Stimulated activated CD4-positive, alpha-beta T cell treated with anti-CD3 and anti-CD28 coated beads, Interleukin-12 subunit alpha, Interleukin-12 subunit beta, amount 100 ng/mL, for 24 hours (primary cell): ENCODE measurements around the gene CITED2.
A peak's percentile ranks its signal among the peaks of the same experiment; 100 is the strongest.
"Not testable (repeated sequence)": the region's sequence is repeated elsewhere in the genome, so short reads cannot be mapped to it uniquely, and the experiment has no call there.

Experiments used
- DNase-seq, 2 experiments: peaks; one replicate each; pipeline ENCODE4 v3.0.0-alpha.2; 2020; ENCODE audit warnings: low read depth in 2 of 2

CITED2 gene, protein sequence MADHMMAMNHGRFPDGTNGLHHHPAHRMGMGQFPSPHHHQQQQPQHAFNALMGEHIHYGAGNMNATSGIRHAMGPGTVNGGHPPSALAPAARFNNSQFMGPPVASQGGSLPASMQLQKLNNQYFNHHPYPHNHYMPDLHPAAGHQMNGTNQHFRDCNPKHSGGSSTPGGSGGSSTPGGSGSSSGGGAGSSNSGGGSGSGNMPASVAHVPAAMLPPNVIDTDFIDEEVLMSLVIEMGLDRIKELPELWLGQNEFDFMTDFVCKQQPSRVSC

DNA sequence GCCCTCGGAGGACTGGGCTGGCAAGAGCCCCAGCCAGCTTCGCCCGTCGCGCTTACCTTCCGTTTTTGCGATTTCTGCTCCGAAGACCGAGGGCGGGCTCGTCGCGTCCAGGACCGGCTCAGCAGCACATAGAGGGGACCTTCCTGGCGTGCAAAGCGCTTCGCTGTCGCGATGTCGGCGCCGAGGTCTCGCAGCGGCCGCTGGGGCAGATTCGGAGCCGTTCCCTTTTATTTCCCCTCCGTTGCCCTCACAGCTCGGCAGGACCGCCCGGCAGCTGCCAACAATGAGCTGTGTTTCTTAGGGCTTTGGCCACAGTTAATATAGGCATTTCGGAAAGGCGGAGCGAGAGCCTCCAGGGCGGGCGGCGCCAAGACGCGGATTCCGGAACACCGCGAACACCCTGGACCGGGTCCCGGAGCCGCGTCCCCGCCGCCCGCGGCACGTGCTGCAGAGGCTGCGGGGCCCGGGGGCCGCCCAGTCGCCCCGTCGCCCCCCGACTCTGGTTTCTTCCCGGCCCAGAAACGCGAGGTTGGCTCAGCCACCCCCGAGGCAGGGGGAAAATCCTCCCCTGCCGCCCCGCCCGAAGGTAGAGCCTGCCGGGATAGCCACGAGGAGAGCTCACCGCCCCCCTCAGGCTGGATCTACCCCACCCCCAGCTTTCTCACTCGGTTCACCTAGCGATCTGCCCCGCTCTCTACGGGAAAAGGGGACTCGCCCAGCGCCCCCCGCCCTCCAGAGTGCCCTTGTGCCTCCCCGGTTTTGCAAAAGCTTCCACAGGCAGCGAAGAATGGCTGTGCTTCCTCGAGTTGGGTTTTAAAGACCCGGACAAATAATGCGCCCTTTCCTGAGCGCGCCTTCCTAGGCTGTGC lies at the start of gene CITED2:
Gene CITED2, minus strand, starts transcription at position 292 of the 869 bp plus-strand sequence. CDS start 704 bp downstream, outside the sequence.
- peak; percentile 83 for DNase-seq

DNA sequence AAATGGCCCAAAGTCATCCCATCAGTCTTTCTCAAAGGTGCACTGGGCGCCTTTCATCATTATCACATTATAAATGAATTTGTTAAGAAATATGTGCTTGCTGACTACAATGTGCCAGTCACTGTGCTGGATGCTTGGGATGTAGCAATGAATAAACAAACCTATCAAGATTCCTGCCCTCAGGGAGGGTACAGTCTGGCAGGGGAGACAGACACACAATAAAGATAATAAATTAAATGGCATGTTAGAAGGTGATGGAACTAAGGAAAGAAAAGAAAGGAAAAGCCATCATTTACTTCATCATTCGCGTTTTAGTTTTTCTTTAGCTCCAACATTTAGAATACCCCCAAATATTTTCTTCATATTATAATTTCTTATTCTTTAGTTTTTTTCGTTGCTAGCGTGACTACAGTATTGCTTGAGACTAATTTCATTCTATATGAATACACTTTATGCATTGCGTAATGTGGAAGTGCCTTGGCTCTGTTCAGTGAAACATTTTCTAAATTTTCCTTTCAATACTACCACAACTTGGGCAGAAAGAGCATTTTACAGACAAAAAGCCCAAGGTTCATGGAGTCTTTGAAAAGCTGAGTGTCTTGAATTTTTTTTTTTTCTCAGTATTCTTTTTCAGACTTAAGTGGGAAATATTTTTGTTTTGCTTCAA lies 48.7 kb upstream of the CITED2 start:
- DNase-seq: no peak

DNA sequence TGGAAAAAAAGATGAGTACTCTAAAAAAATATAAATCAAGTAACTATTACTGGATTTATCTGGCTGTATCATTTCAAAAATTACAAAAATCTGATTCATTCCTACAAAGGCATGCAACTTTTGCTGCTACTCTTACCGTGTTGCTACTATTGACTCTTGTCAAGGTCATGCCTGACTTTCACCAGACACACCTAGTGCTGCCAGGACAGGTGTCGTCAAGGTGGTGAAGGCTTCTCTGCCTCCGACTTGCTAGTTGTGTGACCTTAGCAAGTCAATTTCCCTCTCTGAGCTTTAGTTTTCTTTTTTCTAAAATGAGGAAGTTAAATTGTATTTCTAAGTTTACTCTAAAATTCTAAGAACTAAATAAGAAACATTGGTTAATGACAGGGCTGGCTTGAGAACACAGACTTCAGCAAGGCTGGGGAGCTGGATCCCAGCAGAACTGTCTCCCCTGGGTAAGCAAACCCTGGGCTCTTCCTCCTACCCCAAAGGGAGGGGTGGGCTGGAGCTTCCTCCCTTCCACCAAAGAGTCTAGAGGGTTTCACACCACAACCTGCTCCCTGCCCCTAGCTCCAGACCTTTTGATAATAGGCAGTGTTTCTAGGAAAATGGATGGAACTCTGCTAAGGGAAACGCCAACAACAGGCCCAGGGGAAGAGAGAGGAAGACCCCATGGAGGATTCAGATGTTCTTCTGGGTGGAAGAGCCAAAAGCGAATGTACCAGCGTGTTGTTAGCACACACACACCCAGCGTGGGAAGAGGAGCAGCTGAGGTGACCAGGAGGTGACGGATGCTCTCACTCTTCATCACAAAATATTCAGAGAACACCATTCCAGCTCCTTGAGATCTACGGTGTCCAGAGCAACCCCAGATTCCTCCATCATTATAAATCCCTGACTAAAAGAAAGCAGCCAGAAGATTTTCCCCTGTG lies 47.9 kb upstream of the CITED2 start:
- no peak for DNase-seq

DNA sequence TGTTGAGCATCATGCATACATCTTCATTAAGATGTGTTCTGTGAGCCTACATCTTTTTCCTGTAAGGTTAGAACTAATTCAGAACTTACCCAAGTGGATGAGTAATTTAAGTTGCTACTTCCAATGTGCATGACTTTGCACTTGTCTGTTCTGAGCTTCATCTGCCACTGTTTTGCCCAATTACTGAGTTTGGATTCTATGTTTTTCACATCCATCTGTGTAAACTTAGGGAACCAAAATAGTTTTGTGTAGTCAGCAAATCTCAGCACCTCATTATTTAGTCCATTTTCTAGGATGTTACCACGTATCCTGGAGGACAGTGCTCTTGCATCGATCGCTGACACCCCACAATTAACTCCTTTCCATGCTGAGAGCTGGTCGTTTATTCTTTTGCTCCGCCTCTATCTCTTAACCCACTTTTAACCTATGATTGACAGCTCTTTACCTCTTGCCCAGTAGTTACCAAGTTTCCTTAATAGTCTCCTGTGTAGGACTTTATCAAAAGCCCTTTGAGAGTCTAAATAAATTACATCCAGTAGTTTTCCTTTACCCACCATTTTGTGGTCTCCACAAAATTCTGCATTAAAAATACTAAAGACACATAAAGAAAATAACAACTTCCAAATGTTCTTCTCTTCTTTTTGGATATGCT lies 44.2 kb upstream of the CITED2 start:
- no peak for DNase-seq

DNA sequence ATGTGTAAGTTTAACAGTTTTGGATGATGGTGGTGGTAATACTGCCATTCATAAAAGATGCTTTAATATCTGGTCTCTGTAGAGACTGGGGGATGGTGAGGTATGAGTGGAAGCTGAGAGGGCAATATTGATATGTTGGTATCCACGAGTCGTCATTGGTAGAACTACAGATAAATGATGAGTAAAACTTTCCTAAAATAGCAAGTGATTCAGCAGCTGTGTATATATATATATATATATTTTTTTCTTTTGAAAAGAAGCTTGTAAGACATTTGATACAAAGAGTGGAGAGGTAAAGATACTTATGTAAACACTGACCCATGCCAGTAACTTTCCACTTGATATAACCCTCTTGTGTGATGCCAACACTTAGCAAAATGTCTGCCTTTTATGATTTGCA lies 41.7 kb upstream of the CITED2 start:
- no peak for DNase-seq

DNA sequence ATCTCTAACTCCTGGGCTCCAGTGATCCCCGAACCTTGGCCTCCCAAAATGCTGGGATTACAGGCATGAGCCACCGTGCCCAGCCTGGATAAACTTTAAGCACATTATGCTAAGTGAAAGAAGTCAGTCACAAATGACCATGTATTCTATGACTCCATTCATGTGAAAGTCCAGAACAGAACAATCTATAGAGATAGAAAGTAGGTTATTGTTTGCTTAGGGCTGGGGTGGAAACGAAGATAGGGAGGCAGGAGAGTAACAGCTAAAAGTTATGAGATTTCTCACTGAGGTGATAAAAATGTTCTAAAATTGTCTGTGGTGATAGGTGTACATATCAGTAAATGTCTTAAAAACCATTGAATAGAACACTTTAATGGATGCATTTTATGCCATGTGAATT lies 40.9 kb upstream of the CITED2 start:
- no peak for DNase-seq

DNA sequence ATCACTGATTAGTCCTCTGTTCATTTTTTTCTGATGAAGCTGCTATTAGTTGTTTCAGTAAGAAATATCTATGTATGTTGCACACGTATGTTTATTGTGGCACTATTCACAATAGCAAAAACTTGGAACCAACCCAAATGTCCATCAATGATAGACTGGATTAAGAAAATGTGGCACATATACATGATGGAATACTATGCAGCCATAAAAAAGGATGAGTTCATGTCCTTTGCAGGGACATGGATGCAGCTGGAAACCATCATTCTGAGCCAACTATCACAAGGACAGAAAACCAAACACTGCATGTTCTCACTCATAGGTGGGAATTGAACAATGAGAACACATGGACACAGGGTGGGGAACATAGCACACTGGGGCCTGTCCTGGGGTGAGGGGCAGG lies 37.7 kb upstream of the CITED2 start:
- DNase-seq: not testable (repeated sequence)

DNA sequence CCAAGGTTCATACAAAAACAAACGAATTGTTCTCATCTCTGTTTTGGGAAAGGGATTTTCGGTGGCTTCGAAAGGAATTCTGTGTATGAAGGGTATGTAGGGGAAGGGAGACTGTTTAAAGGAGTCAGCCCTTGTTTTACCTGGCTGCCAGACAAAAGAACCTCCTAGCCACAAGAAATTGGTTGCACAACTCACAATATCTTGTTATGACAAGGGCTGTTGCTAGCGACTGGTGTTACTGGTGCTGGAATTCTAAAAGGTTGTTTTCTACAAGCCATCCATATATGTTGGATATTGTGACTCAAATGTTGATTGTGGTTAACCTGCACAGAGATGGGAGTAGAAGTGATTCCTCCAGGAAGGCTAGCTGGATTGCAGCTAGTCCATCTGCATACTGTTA lies 34.6 kb upstream of the CITED2 start:
- DNase-seq: no peak

DNA sequence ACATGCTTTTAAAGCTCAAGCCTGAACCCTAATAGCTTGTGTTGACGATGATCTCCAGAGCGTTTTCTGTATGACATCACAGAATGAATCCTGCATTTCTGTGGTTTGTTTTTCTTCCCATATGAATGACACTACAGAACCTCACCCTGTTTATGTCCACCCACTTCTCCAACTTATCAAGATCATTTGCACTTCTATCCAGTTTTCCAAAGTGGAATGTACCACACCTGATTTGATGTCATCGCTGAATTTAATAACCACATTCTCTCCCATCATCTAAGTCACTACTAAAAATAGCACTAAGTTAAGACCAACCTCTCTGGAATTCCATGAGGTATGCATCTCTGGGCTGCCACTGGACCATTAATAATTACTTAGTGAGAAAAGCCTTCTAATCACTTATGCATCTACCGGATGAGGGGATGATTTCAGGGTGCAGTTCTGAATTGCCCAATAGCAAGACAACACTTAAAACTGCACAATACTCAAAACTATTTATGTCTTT lies 33.3 kb upstream of the CITED2 start:
- no peak for DNase-seq

DNA sequence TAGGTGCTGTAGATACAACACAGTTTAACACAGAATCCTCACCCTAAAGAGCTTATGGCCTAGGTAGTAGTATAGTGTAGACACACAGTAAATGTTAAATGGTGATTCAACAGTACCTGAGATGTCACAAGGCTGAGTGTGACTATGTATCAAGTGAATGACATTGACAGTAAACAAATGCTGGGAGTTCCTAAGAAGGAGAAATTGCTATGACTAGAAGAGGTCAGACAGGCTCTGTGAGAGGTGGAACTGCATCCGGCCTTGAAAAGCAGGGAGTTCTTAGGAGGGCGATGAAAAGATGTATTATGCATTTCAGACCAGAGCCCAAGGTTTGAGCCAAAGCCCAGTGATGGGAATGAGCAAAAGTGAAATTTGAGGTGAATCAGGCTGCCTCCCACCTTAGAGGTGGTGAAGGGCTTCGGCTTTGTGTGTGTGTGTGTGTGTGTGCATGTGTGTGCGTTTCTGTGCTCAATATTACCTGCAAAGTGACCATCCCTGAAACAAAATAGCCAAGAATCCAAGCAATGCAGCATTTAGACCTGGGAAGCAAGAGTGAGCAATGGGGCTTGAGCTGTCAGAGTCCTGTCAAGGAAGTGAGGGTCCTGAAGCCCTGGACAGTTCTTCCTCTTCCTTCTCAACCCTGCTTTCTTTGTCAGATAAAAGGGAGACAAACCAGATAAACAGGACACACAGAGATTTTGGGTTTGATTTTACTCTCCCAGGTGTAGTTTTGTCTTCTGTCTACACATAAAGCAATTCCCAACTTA lies 32.3 kb upstream of the CITED2 start:
- no peak for DNase-seq

DNA sequence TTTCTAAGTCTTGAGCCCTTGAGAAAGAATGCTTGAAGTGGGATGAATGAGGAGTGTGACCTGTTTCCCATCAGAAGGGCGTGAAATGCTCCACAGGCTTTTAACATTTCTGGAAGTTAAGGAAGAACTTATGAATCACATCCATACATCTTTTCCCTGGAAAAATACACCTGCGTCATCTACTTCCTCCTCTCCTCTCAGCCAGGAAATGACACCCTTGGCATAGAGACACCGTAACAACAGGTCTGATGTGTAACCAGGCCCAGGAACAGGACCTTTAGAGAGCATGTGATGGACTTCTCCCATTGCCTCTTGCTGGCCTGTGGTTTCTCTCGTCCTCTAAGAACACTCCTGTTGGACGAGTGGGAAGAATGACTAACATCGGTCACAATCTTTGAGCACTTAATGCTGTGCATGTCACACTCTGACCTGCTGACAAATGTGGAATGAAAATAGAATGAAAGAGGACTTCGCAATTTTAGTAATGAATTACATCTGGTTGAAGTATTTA lies 28.5 kb upstream of the CITED2 start:
- DNase-seq: no peak

DNA sequence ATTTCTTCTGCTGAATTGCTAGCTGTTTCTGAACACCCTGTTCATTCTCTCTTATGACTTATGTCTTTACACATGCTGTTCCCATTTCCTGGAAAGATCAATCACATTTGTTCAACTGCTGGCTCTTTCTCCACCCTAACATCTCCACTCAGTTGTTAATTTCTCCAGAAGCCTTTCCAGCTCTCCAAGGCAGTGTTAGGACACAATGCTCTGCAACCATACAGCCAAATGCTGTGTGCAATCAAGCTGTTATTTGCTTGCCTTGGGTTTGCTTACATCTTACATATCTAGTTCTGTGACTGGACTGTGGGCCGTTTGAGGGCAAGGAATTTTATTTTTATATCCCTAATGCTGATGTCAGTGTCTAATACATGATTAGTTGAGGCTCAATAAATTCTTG lies 24.2 kb upstream of the CITED2 start:
- no peak for DNase-seq

DNA sequence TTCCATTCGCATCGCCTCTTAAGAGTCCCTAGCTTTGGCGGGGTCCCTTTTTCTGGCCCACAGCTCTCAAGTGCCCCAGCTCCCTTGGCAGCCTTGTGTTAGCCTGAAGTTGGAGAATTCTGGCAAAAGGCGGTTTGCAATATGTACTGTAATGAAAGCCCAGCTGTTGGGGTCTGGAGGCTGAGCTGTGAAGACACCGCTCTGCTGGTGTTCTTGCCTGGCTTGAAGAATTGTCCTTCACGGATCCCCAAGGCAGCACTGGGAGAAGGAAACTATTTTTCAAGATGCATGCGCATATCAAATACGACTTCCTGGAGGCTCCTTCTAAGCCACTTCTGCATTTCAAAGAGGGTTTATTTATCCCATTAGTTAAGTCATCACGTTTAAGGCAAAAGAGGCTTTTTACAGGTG lies 21.4 kb upstream of the CITED2 start:
- DNase-seq: no peak

DNA sequence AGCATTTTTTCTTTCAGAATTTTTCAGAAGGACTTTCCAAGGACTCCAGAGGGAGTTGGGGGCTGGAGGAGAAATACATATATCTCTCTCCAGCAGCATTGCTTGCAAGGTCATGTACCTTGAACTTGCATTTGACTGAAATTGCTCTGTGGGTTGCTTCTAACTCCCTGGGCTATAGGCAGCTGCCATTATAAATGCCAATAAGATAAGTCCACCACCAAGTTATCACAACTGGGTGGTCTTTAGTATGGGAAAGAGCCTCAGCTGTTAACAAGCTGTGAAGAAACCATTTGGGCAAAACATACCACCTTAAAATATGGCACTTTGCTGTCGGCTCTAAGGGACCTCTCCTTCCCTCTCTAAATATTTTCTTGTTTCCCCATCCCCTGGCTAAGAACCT lies 20.9 kb upstream of the CITED2 start:
- no peak for DNase-seq

DNA sequence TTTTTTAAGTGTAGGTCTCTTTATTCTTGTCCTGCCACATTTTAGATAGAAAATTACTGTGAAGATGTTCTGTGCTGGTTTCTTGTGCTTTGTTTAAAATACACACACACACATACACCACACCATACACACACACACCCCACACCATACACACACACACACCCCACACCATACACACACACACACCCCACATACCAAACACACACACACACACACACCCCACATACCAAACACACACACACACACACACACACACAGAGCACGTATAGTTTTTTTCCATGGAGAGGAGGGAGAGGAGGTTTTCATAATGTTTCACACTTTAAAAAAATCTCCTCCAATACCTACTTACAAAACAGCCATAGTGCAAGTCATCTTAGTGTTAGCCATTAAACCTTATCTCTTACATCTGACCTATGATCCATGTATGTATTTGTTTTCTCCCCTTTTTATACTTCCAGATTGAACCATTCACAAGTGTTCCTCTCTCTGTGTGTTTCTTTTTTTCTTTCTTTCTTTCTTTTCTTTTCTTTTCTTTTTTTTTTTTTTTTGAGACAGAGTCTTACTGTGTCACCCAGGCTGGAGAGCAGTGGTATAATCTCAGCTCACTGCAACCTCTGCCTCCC lies 19.7 kb upstream of the CITED2 start:
- DNase-seq: no peak

DNA sequence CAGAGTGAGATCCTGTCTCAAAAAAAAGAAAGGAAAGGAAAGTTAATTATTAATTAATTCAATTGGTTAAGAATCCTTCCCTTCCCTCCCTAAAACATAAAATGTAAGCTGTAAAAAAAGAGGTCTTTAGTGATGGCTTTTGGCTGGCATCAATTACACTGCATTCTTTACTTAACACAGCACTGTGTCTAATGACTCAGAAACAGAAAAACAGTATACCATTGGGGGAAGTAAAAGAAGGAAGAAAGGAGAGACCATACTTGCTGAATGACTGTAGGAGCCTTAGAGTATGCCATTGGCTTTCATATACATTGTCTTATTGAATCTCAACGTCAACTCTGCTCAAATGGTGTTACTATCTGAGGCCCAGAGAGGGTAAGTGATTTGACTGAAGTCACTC lies 18.3 kb upstream of the CITED2 start:
- no peak for DNase-seq

DNA sequence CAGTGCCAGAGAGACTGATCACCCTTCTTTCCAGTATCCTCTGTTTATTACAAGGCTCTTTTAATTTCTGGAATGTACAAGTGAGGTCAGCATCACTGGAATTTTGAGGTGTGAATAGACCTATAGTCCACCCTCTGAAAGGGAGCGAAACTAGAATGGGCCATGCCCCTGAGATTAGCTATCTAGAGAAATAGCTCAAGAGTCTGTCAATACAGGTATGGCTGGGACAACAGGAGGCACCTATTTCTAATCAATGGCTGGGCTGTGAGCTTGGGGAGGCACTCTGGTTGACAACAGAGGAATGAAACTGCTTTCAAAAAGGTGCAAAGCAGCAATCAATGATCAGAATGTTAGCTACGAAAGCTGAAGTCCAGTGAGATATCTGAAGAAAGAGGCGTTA lies 17.3 kb upstream of the CITED2 start:
- no peak for DNase-seq

DNA sequence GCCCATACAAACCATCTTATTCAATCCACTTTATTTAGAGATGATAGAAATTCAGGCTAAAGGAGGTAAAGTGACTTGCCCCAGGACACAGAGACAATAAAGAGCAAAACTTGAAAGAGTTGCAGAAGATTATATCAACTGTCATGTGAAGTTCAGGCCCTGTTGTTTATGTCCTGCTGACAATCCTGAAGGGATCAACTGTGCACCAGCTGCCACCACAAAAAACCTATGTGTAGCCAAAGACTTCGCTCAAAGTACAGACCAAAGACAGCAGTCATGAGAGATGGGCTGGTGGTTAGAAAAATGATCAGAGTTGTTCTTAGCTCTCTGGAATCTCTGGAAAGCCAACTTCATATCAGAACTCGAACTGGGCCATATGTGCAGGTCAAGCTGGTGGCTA lies 16.0 kb upstream of the CITED2 start:
- no peak for DNase-seq

DNA sequence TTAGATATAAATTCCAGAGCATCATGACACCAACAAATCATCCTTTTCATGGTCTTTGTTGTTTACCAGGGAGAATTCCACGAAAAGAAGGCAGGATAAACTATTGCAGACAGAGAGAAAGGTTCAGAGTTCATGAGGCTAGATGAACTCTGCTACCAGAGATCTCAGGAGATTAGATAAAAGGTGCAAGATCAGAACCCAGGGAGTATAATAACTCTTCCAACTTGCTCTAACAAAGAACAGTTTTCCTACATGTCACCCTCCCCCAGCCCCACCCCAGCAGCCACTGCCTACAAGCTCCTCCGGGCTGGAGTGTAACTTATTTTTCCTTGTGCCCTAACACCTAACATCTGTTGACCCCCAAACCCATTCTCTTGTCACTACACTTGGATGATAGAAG lies 13.9 kb upstream of the CITED2 start:
- DNase-seq: no peak
